Cerebellar nuclear complex (tissue), 1 donor: ENCODE measurements around the gene TNS3.
"Not testable (repeated sequence)": the region's sequence is repeated elsewhere in the genome, so short reads cannot be mapped to it uniquely, and the experiment has no call there.

Experiments
- DNase-seq, 2 experiments: peaks; one replicate each; lab custom pipeline; 2025; lab: John Stamatoyannopoulos, UW

The TNS3 gene

DNA sequence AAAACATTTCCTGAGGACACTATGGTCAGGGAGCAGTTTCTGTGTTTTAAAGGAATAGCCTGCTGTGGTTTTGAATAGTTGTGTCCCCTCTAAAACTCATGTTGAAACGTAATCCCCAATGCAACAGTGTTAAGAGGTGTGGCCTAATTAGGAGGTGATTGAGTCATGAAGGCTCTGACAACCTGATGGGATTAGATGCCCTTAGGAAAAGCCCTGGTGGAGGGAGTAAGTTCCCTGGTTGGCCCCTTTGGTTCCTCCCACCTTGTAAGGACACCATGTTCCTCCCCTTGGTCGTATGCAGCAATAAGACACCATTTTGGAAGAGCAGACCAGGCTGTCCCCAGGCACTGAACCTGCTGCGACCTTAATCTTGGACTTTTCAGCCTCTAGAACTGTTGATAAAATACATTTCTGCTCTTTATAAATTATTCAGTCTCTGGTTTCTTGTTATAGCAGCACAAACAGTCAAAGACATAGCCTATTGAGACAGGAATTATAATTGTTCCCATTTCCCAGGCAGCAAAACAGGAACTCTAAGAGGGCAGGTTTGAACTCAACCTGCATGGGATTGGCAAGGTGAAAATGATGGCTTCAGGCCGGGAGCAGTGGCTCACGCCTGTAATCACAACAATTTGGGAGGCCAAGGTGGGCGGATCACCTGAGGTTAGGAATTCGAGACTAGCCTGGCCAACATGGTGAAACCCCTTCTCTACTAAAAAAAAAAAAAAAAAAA is 20.5 kb upstream of the TNS3 start:
- no peak for DNase-seq

- no peak for DNase-seq
These were observed 20.0 kb upstream of the TNS3 start for GRCh38 chr7:47601881-47602249.

DNA sequence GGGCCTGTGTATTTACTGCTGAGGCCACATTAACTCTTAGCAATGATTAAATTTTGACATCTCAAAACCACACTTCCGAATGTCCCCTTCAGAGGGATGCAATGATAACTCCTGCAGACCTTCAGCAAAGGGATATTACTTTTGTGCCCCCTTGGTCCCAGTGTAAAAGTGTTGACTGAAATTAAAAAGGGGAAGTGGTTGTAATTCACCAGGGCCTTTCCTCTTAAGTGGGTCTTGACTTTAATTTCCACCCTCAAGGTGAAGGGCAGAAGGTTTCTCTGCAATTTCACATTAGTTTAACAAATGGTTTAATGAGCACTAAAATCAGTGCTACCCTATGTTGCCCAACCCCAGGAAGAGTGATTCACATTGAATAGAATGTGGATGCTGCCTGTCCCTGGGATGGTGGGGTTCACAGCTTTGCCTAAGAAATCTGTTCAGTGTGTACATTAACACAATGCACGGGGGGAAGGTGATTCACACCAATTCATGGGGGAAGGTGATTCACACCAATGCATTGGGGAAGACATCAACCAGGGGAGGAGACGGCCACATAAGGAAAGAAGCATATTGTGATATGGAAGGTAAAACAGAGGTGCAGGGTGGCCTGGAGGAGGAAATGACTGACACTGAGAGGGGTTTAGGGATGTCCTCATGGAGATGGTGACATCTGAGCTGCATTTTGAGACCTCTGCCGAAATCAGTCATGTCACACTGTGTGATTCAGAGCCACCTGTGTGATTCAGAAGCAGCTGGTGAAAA is 19.4 kb upstream of the TNS3 start:
- DNase-seq = no peak

- no peak for DNase-seq
These were observed 18.5 kb upstream of the TNS3 start for GRCh38 chr7:47600199-47601118.

- no peak for DNase-seq
These were observed 15.5 kb upstream of the TNS3 start for GRCh38 chr7:47597379-47597778.

DNA sequence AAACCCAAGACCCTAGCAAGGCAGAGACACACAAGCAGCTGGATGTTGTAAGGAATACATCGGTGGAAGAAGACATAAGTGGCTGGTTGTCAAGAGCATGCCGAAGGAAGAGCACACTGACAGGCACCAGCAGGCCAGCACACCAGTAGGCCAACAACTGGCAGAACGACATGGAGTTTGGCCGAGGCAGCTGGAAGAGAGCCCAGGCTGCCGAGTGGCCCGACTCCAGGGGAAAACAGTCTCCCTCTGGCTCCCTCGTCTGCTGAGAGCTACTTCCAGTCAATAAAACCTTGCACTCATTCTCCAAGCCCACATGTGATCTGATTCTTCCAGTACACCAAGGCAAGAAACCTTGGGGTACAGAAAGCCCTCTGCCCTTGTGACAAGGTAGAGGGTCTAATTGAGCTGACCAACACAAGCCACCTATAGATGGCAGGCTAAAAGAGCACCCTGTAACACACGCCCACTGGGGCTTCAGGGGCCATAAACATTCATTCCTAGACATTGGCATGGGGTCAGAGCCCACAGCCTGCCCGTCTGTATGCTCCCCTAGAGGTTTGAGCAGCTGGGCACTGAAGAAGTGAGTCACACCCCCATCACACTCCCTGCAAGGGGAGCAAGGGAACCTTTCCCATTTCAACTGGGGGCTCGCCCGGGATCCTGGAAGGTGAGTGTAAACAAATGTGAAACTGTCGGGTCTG is 14.7 kb upstream of the TNS3 start:
- peak in 1 of 2 experiments; percentile 62 for DNase-seq

GRCh38 chr7:47594406-47594805 is 12.5 kb upstream of the TNS3 start:
- DNase-seq = no peak

DNA sequence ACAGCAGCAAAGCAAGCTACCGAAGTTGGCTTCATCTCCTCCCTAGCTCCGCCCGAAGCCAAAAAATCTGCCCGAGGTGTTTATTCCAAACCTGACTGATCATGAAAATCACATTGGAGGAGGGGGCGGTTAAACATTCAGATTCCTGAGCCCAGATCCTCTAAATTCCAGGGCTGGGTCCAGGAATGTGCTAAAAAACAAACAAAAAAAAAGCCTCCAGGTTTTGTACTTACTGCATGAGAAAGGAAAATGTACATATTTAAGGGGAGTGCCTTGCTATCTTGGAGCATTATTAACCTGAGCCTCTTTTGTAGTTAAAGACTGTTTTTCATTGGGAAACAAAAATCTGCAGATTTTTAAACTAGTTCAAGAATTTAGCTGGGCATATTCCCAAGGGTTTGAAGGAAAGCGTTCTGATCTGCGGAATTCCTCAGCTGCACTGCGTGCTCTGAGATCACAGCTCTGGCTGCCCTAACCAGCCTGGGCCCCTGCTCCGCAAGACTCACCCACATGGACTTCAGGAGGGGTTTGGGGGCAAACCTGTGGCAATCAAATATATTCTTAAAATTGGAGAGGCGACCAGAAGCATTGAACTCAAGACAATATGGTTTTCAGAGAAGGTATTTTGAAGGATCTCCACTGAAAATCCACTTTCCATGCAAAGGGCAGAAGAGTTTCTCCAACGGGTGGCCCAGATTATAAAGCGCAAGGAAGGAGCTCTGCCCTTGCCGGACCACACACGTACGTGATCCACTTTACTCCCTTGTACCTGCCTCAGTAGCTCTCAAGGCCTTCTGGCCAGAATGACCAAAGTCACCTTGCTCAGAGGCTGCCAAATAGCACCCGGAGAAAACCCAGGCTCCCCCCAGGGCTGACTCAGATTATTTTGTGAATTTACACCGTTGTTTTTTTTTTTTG is 10.0 kb upstream of the TNS3 start:
- no peak for DNase-seq

DNA sequence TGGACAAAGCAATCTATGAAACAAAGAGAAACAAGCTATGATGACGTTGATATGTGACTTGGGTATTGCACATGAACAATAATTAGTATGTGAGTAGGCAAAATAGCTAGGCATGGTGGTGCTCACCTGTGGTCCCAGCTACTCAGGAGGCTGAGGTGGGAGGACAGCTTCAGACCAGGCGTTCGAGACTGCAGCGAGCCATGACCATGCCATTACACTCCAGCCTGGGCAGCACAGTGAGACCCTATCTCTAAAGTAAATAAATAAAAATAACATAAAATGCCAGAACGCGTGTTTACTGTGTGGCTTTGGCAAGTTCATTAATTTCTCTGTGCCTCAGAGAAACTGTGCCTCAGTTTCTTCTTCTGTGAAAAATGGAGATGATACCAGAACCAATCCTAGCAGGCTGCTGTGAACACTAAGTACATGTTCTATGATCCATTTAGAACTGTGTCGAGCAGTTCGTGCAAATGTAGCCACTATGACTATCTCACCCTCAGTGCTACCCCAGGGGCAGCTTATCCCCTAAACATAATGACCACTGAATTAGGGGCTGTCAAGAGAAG is 9.3 kb upstream of the TNS3 start:
- DNase-seq = no peak

DNA sequence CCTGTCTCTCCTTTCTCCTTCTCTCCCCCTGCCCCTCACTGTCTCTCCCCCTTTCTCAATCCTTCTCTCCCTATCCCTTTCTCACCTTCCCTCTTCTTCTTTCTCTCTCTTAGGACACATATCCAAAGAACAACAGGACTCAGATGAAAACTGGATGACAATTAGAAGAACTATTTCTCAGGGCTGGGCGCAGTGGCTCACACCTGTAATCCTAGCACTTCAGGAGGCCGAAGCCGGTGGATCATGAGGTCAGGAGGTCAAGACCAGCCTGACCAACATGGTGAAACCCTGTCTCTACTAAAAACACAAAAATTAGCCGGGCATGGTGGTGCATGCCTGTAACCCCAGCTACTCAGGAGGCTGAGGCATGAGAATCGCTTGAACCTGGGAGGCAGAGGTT is 8.3 kb upstream of the TNS3 start:
- not testable (repeated sequence) for DNase-seq

GRCh38 chr7:47588704-47589225 is 6.9 kb upstream of the TNS3 start:
- no peak for DNase-seq

- no peak for DNase-seq
These were observed 6.1 kb upstream of the TNS3 start for GRCh38 chr7:47587976-47588375.

DNA sequence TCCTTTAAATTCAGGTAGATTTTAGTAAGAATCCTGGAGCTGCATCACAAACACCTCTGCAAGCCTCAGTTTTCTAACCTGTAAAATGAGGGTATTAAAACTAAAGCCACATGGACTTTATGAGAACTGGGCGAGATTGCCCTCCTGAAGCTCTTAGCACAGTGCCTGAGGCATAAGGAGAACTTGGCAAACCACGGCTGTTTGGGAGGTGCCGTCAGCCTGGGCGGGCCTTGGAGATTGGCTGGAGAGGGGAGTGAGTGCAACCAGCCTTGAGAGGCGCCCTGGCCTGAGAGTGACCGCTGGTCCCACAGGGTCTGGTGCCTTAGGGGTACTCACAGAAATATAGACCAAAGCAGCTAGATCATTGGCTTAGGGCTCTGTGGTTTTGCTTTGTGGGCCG is 5.4 kb upstream of the TNS3 start:
- peak; percentile 56 to 79 for DNase-seq

DNA sequence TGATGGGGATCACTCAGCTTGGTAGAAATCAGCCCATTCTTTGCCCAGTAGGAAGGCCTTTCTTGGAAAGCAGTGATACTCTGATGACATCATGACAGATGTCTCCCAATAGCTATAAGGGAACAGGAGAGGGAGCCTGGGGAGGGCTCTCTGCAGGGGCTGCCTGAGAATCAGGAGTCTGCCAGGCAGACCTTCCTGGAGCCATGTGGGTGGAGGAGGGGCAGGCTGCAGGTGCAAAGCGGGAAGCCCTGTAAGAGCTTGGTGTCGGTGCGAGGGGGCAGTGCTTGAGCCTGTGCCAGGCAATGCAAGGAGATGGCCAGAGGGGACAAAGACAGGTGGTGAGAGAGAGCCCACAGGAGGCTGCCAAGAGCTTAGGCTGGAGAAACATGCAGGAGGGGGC is 5.0 kb upstream of the TNS3 start:
- DNase-seq = peak; percentile 67 to 79

- not testable (repeated sequence) for DNase-seq
These were observed 4.3 kb upstream of the TNS3 start for GRCh38 chr7:47586161-47586670.

- DNase-seq = no peak
These were observed 2.6 kb upstream of the TNS3 start for GRCh38 chr7:47584536-47584895.

GRCh38 chr7:47583739-47584535 is 2.0 kb upstream of the TNS3 start:
- DNase-seq = no peak

DNA sequence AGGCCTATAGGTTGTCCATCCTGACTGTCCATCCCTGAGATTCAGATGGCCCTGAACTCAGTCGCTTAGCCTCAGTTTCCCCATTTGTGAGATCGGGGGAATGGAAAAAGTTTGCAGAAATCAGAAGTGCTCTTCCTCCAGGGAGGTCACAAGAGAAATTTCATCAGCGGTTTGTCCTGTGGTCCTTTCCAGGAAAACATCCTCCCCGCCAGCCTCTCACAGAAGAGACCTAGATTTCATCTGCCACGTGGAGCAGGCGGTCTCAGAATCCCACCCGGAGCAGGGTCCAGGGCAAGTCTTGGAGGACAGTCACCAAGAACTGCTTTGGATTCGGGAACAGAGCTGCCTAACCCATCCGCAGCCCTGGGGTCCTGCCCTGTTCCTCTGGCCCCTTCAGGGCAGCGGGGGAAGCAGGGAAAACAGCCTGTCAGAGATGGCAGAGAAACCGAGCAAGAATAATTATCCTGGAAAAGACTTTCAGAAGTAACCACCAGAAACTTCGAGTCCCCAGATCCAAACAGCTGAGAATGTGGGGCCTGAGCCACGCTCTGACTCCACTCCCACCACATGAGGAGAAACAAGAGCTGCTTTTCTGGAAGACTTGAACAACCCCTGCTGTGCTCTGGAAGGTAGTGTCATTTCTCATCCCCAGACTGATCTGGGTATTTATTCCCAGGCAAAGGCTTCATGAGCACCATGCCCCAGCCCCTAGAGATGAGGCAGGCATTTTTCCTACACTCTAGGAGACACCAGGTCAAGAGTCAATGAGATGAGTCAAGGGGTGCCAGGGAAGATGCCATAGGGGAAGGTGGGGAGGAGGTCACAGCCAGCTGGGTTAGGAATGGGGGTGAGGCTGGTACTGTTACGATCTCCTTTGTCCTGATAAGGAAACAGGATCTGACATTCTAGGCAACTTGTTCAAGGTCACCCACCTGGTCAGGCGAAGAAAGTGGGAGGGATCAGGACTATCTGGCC is 1.1 kb upstream of the TNS3 start:
- no peak for DNase-seq
